HEK293 (cell line): ENCODE data around the gene ADAM8.
"Not testable (repeated sequence)": the region's sequence is repeated elsewhere in the genome, so short reads cannot be mapped to it uniquely, and the experiment has no call there.

ENCODE experiments used
- CTCF ChIA-PET: fragments of 350-600 bp; formaldehyde crosslinking; extraction: SDS; loops from one replicate; lab custom pipeline; 2021; ENCODE audit warnings: antibody characterized with exemption; lab: Yijun Ruan, JAX
- POLR2A ChIA-PET: fragments of 300-600 bp; formaldehyde crosslinking; extraction: SDS; loops from one replicate; lab custom pipeline; 2020; ENCODE audit warnings: antibody characterized with exemption, inconsistent platforms; lab: Yijun Ruan, JAX
- H3K27ac ChIP-seq: fragments of 200-500 bp; sonication (Bioruptor generic); 2 replicates; pipeline ENCODE4 v1.5.1; 2014; ENCODE audit warnings: low read depth, low read length, control low read depth, inconsistent platforms; ENCODE audit errors: extremely low read depth
- H3K36me3 ChIP-seq, 2 experiments: fragments of 200-500 bp in 1 of 2; sonication (Bioruptor generic) in 1 of 2; 1 replicate in 1 of 2; 2 replicates in 1 of 2; pipeline ENCODE4 v1.5.1; 2014 to 2017; ENCODE audit warnings: inconsistent platforms in 2 of 2, low read length in 2 of 2; ENCODE audit not compliant: control insufficient read depth in 2 of 2, insufficient read depth in 1 of 2
- H3K4me1 ChIP-seq: fragments of 200-500 bp; sonication (Bioruptor generic); 2 replicates; pipeline ENCODE4 v1.5.1; 2014; ENCODE audit warnings: mild to moderate bottlenecking, low read length, inconsistent platforms; ENCODE audit not compliant: control insufficient read depth, insufficient read depth
- H3K4me3 ChIP-seq: 2 replicates; pipeline ENCODE4 v1.5.1; 2011; ENCODE audit warnings: low read depth, mild to moderate bottlenecking, control low read depth, low read length, moderate library complexity
- H3K9me3 ChIP-seq: fragments of 200-500 bp; sonication (Bioruptor generic); 2 replicates; pipeline ENCODE4 v1.5.1; 2014; ENCODE audit warnings: low read depth, low read length, inconsistent platforms; ENCODE audit not compliant: control insufficient read depth, insufficient read depth
- HOXD13 ChIP-seq: sonication (generic); formaldehyde crosslinking; IDR thresholded peaks from 2 replicates; pipeline ENCODE4 v1.8.0; 2022; ENCODE audit warnings: missing genetic modification reagents, borderline replicate concordance
- PRDM2 ChIP-seq: fragments of 450-650 bp; formaldehyde crosslinking; IDR thresholded peaks from 2 replicates; pipeline ENCODE4 v1.5.1; 2016; ENCODE audit warnings: missing biosample characterization, missing genetic modification characterization, borderline replicate concordance
- ZNF146 ChIP-seq: fragments of 450-650 bp; formaldehyde crosslinking; IDR thresholded peaks from 2 replicates; pipeline ENCODE4 v1.5.1; 2016; ENCODE audit warnings: missing biosample characterization, missing genetic modification characterization
- ZNF2 ChIP-seq: fragments of 450-650 bp; formaldehyde crosslinking; IDR thresholded peaks from 2 replicates; pipeline ENCODE4 v1.5.1; 2016; ENCODE audit warnings: missing biosample characterization, missing genetic modification characterization
- ZNF311 ChIP-seq: fragments of 450-650 bp; formaldehyde crosslinking; IDR thresholded peaks from 2 replicates; pipeline ENCODE4 v1.5.1; 2017; ENCODE audit warnings: missing biosample characterization, missing genetic modification characterization, borderline replicate concordance
- ZNF324 ChIP-seq: fragments of 450-650 bp; formaldehyde crosslinking; IDR thresholded peaks from 2 replicates; pipeline ENCODE4 v1.5.1; 2016; ENCODE audit warnings: missing biosample characterization, missing genetic modification characterization
- ZNF341 ChIP-seq: fragments of 450-650 bp; formaldehyde crosslinking; IDR thresholded peaks from 2 replicates; pipeline ENCODE4; 2016; ENCODE audit warnings: low read depth, missing biosample characterization, missing genetic modification characterization
- ZNF354C ChIP-seq: fragments of 450-650 bp; formaldehyde crosslinking; IDR thresholded peaks from 2 replicates; pipeline ENCODE4 v1.5.1; 2016; ENCODE audit warnings: missing biosample characterization, missing genetic modification characterization, low read depth, borderline replicate concordance
- ZNF394 ChIP-seq: fragments of 450-650 bp; formaldehyde crosslinking; IDR thresholded peaks from 2 replicates; pipeline ENCODE4 v1.5.1; 2016; ENCODE audit warnings: missing biosample characterization, missing genetic modification characterization, mild to moderate bottlenecking, moderate library complexity, borderline replicate concordance
- ZNF433 ChIP-seq: fragments of 450-650 bp; formaldehyde crosslinking; IDR thresholded peaks from 2 replicates; pipeline ENCODE4 v1.5.1; 2016; ENCODE audit warnings: missing biosample characterization, missing genetic modification characterization, low read depth
- ZNF514 ChIP-seq: fragments of 450-650 bp; formaldehyde crosslinking; IDR thresholded peaks from 2 replicates; pipeline ENCODE4 v1.5.1; 2016; ENCODE audit warnings: missing biosample characterization, missing genetic modification characterization
- ZNF548 ChIP-seq: fragments of 450-650 bp; formaldehyde crosslinking; IDR thresholded peaks from 2 replicates; pipeline ENCODE4 v1.5.1; 2016; ENCODE audit warnings: missing biosample characterization, missing genetic modification characterization
- ZNF76 ChIP-seq: fragments of 450-650 bp; formaldehyde crosslinking; IDR thresholded peaks from 2 replicates; pipeline ENCODE4; 2016; ENCODE audit warnings: low read depth, missing biosample characterization, missing genetic modification characterization, borderline replicate concordance
- TF ChIP-seq, protein P1 (sequence below): fragments of 450-650 bp; formaldehyde crosslinking; IDR thresholded peaks from 2 replicates; pipeline ENCODE4 v1.5.1; 2016; ENCODE audit warnings: missing biosample characterization, missing genetic modification characterization, borderline replicate concordance
- TF ChIP-seq, protein P2 (sequence below): fragments of 450-650 bp; formaldehyde crosslinking; IDR thresholded peaks from 2 replicates; pipeline ENCODE4 v1.5.1; 2016; ENCODE audit warnings: missing biosample characterization, missing genetic modification characterization, borderline replicate concordance
- TF ChIP-seq, protein P3 (sequence below): fragments of 450-650 bp; formaldehyde crosslinking; IDR thresholded peaks from 2 replicates; pipeline ENCODE4 v1.5.1; 2016; ENCODE audit warnings: missing biosample characterization, missing genetic modification characterization

The ADAM8 gene

GRCh38 chr10:133235265-133235855, 41.3 kb downstream of the ADAM8 start:
- CTCF ChIA-PET, result no interaction called here
- TF ChIP-seq HOXD13 (CRISPR knock-in tag), result no peak
- no peak for TF ChIP-seq ZNF548
- no peak for TF ChIP-seq ZNF146
- TF ChIP-seq ZNF76 (tag by site-specific recombination), result no peak
- TF ChIP-seq, protein P1, sequence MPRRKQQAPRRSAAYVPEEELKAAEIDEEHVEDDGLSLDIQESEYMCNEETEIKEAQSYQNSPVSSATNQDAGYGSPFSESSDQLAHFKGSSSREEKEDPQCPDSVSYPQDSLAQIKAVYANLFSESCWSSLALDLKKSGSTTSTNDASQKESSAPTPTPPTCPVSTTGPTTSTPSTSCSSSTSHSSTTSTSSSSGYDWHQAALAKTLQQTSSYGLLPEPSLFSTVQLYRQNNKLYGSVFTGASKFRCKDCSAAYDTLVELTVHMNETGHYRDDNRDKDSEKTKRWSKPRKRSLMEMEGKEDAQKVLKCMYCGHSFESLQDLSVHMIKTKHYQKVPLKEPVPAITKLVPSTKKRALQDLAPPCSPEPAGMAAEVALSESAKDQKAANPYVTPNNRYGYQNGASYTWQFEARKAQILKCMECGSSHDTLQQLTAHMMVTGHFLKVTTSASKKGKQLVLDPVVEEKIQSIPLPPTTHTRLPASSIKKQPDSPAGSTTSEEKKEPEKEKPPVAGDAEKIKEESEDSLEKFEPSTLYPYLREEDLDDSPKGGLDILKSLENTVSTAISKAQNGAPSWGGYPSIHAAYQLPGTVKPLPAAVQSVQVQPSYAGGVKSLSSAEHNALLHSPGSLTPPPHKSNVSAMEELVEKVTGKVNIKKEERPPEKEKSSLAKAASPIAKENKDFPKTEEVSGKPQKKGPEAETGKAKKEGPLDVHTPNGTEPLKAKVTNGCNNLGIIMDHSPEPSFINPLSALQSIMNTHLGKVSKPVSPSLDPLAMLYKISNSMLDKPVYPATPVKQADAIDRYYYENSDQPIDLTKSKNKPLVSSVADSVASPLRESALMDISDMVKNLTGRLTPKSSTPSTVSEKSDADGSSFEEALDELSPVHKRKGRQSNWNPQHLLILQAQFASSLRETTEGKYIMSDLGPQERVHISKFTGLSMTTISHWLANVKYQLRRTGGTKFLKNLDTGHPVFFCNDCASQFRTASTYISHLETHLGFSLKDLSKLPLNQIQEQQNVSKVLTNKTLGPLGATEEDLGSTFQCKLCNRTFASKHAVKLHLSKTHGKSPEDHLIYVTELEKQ (tag by site-specific recombination), result no peak
- TF ChIP-seq ZNF433 (tag by site-specific recombination), result no peak
- TF ChIP-seq, protein P2, sequence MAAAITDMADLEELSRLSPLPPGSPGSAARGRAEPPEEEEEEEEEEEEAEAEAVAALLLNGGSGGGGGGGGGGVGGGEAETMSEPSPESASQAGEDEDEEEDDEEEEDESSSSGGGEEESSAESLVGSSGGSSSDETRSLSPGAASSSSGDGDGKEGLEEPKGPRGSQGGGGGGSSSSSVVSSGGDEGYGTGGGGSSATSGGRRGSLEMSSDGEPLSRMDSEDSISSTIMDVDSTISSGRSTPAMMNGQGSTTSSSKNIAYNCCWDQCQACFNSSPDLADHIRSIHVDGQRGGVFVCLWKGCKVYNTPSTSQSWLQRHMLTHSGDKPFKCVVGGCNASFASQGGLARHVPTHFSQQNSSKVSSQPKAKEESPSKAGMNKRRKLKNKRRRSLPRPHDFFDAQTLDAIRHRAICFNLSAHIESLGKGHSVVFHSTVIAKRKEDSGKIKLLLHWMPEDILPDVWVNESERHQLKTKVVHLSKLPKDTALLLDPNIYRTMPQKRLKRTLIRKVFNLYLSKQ (tag by site-specific recombination), result no peak
- no peak for TF ChIP-seq ZNF394 (tag by site-specific recombination)
- TF ChIP-seq ZNF354C (tag by site-specific recombination), result no peak
- no peak for TF ChIP-seq ZNF311 (tag by site-specific recombination)
- TF ChIP-seq PRDM2 (tag by site-specific recombination), result no peak
- TF ChIP-seq, protein P3, sequence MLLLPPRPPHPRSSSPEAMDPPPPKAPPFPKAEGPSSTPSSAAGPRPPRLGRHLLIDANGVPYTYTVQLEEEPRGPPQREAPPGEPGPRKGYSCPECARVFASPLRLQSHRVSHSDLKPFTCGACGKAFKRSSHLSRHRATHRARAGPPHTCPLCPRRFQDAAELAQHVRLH (tag by site-specific recombination), result no peak
- no peak for TF ChIP-seq ZNF341 (tag by site-specific recombination)
- TF ChIP-seq ZNF514 (tag by site-specific recombination), result no peak
- no peak for TF ChIP-seq ZNF324
- TF ChIP-seq ZNF2 (tag by site-specific recombination), result no peak
- TF ChIP-seq, all 188 proteins: peak for 0
- Histone ChIP-seq H3K36me3 (no peaks in the 10 kb centered on the region), H3K4me1 (no peaks in the 10 kb centered on the region), H3K9me3 (no peaks in the 10 kb centered on the region), H3K27ac (no peak overlapping the region), H3K4me3 (no peak overlapping the region)
- POLR2A ChIA-PET, result no interaction called here

DNA sequence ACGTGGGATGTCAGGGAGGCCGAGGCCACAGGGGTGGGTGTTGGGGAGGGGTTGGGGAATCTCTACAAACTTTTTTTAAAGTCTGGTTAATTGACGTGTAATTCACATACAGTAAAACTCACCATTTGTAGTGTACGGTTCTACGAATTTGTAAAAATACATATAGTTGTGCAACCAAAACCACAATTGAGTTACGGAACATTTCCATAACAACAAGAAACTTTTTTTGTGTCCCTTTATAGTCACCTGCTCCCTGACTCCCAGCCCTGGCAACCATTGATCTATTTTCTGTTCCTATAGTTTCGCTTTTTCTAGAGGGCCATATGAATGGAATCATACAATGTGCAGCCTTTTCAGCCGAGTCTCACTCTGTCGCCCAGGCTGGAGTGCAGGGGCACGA, 41.9 kb downstream of the ADAM8 start:
- H3K9me3 ChIP-seq, CTCF ChIA-PET, POLR2A ChIA-PET, H3K27ac ChIP-seq, H3K36me3 ChIP-seq, H3K4me1 ChIP-seq, H3K4me3 ChIP-seq: not testable (repeated sequence)
